GM18907 (cell line): ENCODE measurements around the gene CCND1.

Experiments used
- ATAC-seq: cut with Tn5 transposase; IDR thresholded peaks from one replicate; pipeline ENCODE4 v1.9.1; 2021; ENCODE audit warnings: mild to moderate bottlenecking, moderate library complexity; ENCODE audit not compliant: unreplicated experiment

CCND1 gene

DNA sequence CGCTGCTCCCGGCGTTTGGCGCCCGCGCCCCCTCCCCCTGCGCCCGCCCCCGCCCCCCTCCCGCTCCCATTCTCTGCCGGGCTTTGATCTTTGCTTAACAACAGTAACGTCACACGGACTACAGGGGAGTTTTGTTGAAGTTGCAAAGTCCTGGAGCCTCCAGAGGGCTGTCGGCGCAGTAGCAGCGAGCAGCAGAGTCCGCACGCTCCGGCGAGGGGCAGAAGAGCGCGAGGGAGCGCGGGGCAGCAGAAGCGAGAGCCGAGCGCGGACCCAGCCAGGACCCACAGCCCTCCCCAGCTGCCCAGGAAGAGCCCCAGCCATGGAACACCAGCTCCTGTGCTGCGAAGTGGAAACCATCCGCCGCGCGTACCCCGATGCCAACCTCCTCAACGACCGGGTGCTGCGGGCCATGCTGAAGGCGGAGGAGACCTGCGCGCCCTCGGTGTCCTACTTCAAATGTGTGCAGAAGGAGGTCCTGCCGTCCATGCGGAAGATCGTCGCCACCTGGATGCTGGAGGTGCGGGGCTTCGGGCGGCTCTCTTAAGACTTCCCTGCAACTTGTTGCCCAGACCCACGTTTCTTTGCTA is at the start of gene CCND1:
Gene CCND1 (plus strand): TSS at position 162 of the 587 bp plus-strand sequence. CDS start 158 bp downstream, at position 320.
- ATAC-seq = no peak

GRCh38 chr11:69592986-69593650 is 47.8 kb upstream of the CCND1 start:
- no peak for ATAC-seq

DNA sequence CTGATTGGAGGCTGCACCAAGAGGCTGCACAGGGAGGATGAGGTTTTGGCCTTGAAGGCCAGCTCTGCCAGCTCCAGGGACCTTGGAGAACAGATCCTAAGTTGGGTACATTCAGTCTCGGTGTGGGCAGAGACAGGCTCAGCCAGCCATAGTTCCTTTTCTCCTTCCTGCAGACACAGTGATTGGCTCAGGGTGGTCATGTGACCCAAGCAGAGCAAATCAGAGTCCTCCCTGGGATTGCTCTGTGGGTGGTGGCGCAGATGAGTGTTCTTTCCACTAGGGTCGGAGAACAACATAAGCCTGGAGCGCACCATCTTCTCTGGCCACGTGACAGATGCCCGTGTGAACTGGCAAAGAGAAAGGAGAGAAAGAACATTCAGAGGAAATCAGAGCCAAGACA is 47.1 kb upstream of the CCND1 start:
- no peak for ATAC-seq

DNA sequence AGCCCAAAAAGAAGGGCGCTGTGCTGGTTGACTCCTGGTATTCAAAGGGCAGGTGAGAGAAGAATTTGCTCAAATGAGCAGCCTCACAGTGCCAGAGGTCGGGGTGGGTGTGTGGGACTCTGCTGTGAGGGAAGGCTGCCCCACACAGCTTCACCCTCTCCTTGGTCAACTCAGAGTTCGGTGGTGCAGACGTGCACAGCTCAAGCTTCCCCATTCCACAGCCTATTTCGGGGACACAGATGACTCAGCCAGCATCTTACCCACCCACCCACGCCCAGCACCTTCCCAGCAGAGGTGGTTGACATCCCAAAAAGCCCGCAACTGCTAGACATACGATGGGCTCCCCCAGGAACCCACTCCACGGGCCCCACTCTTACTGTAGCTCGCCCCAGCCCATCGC is 46.5 kb upstream of the CCND1 start:
- ATAC-seq = no peak

DNA sequence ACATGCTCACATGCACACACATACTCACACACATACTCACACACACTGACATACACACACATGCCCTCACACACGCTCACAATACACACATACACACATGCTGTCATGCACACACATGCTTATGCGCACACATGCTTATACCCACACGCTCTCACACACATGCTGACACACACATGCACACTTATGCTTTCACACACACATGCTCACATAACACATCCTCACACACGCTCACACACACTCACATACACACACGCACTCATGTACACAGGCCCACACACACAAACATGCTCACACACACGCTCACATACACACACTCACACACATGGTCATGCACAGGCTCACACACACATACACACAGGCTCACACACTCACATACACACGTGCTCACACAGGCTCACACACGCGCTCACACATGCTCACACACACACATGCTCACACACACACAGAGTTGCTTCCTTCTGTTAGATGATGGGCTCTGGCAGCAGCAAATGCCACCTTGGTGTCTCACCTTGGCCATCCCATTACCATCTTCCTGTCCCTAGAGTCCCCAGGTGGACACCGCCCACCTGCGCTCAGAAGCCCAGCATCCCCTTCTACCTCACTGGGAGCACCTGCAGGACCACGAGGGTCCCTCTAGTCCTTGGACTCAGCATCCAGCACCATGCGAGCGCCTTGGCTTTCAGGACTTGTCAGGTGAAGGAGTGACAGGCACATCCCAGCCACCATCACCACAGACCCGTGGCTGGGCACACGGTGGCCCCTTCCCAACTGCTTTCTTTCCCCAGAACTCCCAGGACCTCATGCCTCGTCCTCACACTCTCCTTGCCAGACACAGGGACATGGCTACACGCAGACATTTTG is 44.9 kb upstream of the CCND1 start:
- no peak for ATAC-seq

GRCh38 chr11:69598147-69598546 is 42.8 kb upstream of the CCND1 start:
- ATAC-seq = no peak

DNA sequence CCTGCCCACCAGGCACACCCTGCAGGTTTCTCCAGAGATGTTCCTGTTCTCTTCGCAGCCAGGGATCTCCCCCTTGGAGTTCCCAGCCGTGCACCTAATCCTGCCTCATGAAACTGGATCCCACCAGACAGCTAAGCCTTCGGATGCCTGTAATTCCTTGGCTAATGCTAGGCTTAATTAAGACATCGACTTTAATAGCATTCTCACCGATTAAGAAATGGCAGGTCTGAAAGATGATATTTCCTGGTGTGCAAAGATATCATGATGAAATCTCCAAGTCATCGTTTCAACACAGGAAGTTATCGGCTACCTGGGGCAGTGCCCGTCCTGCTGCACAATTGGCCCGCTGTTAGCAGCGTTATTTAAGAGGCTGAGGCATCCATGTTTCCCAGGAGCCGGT is 41.5 kb upstream of the CCND1 start:
- ATAC-seq = no peak

DNA sequence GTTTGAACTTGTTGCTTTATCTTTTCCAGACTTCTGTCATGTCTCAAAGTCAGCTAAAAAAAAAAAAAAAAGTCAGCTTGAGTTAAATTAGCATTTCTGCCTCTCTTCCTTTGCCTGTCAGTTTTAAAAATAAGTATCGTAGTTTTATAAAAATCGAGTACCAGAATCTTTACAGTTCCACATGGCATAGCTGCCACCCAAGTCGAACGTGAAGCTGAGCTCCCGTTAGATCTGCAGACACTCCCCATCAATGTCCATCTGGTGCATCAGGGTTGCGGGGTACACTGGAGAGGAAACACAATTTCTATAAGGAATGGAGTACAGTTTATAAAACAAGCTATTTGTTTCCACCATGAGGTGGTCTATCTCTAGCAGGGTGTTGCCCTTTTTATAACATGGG is 41.0 kb upstream of the CCND1 start:
- no peak for ATAC-seq

- no peak for ATAC-seq
Observed at GRCh38 chr11:69601011-69601975, 39.7 kb upstream of the CCND1 start.

GRCh38 chr11:69603111-69603836 is 37.7 kb upstream of the CCND1 start:
- ATAC-seq = no peak

DNA sequence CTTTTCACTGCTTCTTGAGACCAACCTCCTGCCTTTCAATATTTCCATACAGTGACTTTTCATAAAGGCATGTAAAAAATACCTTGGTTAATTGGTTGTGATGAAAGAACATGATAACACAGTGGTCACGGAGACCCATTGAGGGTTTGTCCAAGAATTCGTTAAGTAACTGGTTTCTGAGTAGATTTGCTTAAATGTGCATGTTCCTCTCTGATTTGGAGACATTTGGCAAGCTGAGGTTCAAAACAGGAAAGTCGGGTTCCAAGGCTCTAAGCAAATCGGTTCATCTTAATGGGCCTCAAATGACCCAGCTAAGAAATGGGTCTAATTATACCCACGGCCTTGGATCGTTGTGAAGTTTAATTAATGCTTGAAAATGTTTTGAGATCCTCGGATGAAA is 36.9 kb upstream of the CCND1 start:
- ATAC-seq = no peak

GRCh38 chr11:69605737-69606526 is 35.0 kb upstream of the CCND1 start:
- ATAC-seq = no peak

DNA sequence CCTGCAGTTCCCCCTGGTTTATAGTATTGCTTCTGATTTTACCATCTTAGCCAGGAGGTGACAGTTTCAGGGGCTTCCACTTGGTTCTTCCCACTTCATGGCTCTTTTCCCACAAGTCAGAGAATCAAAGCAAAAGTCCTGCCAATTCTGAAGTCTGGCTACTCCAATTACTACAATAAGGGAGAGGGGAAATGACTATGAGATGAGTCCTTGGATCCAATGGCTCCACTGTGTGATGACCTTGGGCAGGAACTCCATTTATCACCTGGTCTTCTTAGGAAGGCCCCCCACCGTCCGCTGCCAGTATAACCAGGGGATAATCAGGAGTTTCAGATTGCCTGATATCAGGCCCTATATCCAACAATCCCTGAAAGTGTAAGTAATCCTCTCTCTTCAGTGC is 31.6 kb upstream of the CCND1 start:
- ATAC-seq = no peak

GRCh38 chr11:69611548-69612526 is 29.1 kb upstream of the CCND1 start:
- no peak for ATAC-seq

DNA sequence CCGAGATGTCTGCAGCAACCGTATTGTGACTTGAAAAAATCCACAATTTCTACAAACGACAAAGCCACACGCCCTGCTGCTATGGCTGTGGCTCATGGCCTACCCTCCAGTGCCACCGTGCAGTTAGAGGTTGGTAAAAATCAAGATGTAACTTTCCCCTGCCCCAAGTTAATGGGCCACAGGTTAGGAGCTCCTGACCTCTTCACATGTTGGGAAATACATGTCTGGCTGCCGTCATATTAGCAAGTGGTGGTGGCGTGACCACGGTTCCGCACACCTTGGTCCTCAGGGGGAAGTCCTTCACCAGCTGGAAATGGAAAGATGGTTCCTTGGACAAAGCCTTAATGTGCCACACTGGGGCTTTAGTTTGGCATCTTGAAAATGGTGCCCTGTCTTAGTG is 27.4 kb upstream of the CCND1 start:
- ATAC-seq = no peak

GRCh38 chr11:69614085-69614484 is 26.9 kb upstream of the CCND1 start:
- no peak for ATAC-seq

DNA sequence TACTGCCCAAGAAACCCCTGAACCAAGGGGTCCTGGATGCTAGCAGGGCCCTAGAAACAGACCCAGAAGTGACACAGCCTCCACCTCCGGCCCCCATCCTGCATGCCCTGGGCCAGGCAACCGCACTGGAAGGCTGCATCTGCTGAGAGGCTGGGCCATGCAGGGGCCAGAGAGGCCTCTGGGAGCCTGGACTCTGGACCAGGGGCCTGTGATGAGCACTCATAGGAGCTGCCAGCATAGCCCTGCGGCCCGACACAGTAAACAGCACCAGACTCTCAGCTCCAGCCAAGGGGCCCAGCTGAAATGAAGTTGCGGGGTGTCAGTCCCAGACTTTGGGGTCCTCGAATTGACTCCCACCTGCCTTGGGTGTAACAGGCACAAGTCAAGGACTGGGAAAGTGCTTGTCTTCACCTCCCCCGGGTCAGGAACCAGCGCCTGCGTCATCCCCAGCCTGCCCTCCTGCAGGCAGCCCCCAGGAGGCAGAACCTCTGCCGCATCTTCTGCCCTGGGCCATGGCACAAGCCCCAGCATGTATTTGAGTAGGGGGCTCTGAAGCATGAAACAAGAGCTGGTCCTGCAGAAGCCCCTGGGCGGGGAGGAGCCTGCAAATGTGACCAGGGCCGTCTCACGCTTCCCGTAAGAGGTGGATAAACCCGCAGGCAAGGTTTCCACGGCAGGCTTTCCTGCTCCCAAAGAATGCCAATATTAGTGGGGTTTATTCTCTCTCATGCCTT is 25.2 kb upstream of the CCND1 start:
- no peak for ATAC-seq

DNA sequence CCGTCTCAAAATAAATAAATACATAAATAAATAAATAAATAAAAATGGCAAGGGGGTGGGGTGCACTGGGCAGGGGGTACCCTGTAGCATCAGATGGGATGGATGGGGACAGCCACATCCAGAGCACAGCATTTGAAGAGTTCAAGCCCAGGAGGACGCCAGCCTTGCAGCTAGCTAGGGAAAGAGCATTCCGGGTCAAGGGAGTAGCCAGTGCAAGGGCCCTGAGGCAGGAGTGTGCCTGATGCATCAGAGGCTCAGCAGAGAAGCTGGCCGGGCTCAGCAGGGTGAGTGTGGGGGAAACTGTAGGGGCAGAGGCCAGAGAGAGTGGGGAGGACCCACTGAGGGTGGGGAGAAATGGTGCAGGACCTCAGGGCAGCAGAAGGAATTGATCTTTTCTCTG is 23.7 kb upstream of the CCND1 start:
- no peak for ATAC-seq
